Kidney (tissue), 14 donors: ENCODE data around the gene TBC1D1. TPM values are rescaled to one million over a fixed set of nuclear protein-coding genes. Genes with fewer than 3 reads are reported as not detected.

ENCODE experiments used
- DNase-seq, 5 donors: peaks; one replicate each; pipeline ENCODE4 v3.0.0-alpha.2; 2013 to 2020
- FAIRE-seq: peaks from 2 replicates; lab custom pipeline; 2012; peaks lifted over from hg19 to GRCh38; lab: Jason Lieb, UNC
- H3K27ac ChIP-seq, 2 donors: one replicate each; pipeline ENCODE4 v1.7.0; 2013; ENCODE audit warnings: low read depth in 2 of 2, low read length in 2 of 2, inconsistent platforms in 1 of 2
- H3K27me3 ChIP-seq: one replicate; pipeline ENCODE4 v1.7.1; 2013; ENCODE audit warnings: low read length, inconsistent platforms; ENCODE audit not compliant: control insufficient read depth, insufficient read depth
- H3K36me3 ChIP-seq, 3 donors: one replicate each; pipeline versions ENCODE4 v1.7.0 to v1.7.1; 2013; ENCODE audit warnings: low read length in 3 of 3, control low read depth in 1 of 3, inconsistent platforms in 1 of 3; ENCODE audit not compliant: insufficient read depth in 3 of 3, control insufficient read depth in 2 of 3
- H3K4me1 ChIP-seq, 3 donors: one replicate each; pipeline versions ENCODE4 v1.7.0 to v1.7.1; 2013; ENCODE audit warnings: low read length in 3 of 3, inconsistent platforms in 1 of 3, low read depth in 1 of 3; ENCODE audit not compliant: control insufficient read depth in 2 of 3, insufficient read depth in 2 of 3
- H3K4me3 ChIP-seq, 3 donors: one replicate each; pipeline versions ENCODE4 v1.7.0 to v1.8.1; 2013; ENCODE audit warnings: low read length in 3 of 3, control low read depth in 1 of 3, inconsistent platforms in 1 of 3
- H3K9ac ChIP-seq, 3 donors: one replicate each; pipeline versions ENCODE4 v1.7.0 to v1.7.1; 2013; ENCODE audit warnings: low read length in 3 of 3, control low read depth in 1 of 3, inconsistent platforms in 1 of 3
- H3K9me3 ChIP-seq, 3 donors: one replicate each; pipeline versions ENCODE4 v1.7.0 to v1.7.1; 2013; ENCODE audit warnings: low read length in 3 of 3, control low read depth in 1 of 3, inconsistent platforms in 1 of 3; ENCODE audit not compliant: control insufficient read depth in 2 of 3, insufficient read depth in 1 of 3
- intact Hi-C: fragments of 100-400 bp; cut with DNase I; formaldehyde crosslinking; loops from one replicate; pipeline ENCODE4 v1.11.1; 2022
- polyA plus RNA-seq: library from polyadenylated mRNA; stranded (reverse); fragments of 350-450 nt; fragmentation: Illumina TruSeq; extraction: RNeasy Lipid Tissue Mini Kit (QIAGEN cat#74804); gene quantifications from one replicate; pipeline ENCODE4 v1.2.3, GENCODE V29; 2014; ENCODE audit warnings: low read depth, low replicate concordance; ENCODE audit not compliant: insufficient read depth
- total RNA-seq: library from RNA; stranded (reverse); fragmentation: NEBNext Ultra II Directional; extraction: Animal tissue kit (Norgen Biotek cat#: 25700); gene quantifications from one replicate; pipeline ENCODE4 v1.2.1, GENCODE V29; 2021
- TF ChIP-seq, protein P1 (sequence below): IDR thresholded peaks from 3 replicates; pipeline ENCODE4 v1.5.1; 2012; ENCODE audit warnings: mild to moderate bottlenecking, moderate library complexity, borderline replicate concordance; ENCODE audit not compliant: insufficient read depth; ENCODE audit errors: extremely low read depth
- donor health status: control.
- donor health status: control.
- donor health status: control.
- donor health status: control.
- donor health status: control.
- donor health status: DM: yes; HTN: yes; CAD: no.
- donor health status: Normal renal cell carcinoma (clear cell type).

Gene TBC1D1
- total and polyA plus RNA-seq, 2 donors from 2014 or later = 170 to 182 TPM

- Histone ChIP-seq H3K9me3 (no peaks in the 10 kb centered on the region), H3K27me3 (no peaks in the 10 kb centered on the region), H3K27ac (no peak overlapping the region), H3K4me3 (no peak overlapping the region), H3K9ac (no peak overlapping the region), H3K36me3 (no peaks in the 10 kb centered on the region), H3K4me1 (no peaks in the 10 kb centered on the region)
- DNase-seq (no peak), FAIRE-seq (no peak)
- intact Hi-C loops = no loop called here
- TF ChIP-seq, protein P1, sequence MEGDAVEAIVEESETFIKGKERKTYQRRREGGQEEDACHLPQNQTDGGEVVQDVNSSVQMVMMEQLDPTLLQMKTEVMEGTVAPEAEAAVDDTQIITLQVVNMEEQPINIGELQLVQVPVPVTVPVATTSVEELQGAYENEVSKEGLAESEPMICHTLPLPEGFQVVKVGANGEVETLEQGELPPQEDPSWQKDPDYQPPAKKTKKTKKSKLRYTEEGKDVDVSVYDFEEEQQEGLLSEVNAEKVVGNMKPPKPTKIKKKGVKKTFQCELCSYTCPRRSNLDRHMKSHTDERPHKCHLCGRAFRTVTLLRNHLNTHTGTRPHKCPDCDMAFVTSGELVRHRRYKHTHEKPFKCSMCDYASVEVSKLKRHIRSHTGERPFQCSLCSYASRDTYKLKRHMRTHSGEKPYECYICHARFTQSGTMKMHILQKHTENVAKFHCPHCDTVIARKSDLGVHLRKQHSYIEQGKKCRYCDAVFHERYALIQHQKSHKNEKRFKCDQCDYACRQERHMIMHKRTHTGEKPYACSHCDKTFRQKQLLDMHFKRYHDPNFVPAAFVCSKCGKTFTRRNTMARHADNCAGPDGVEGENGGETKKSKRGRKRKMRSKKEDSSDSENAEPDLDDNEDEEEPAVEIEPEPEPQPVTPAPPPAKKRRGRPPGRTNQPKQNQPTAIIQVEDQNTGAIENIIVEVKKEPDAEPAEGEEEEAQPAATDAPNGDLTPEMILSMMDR = no peak
These were observed 279.7 kb downstream of the TBC1D1 start for GRCh38 chr4:38170338-38171169.

GRCh38 chr4:38172078-38172477 lies 281.2 kb downstream of the TBC1D1 start:
- intact Hi-C loops = no loop called here
- FAIRE-seq = no peak
- DNase-seq = no peak
- H3K4me3 ChIP-seq = no peak overlapping the region
- no peak overlapping the region for H3K27ac ChIP-seq
- TF ChIP-seq, protein P1 = no peak
- no peaks in the 10 kb centered on the region for H3K36me3 ChIP-seq
- H3K9me3 ChIP-seq = no peaks in the 10 kb centered on the region
- H3K27me3 ChIP-seq = no peaks in the 10 kb centered on the region
- no peak overlapping the region for H3K9ac ChIP-seq
- H3K4me1 ChIP-seq = no peaks in the 10 kb centered on the region

- intact Hi-C loops = no loop called here
- Histone ChIP-seq H3K27me3 (no peaks in the 10 kb centered on the region), H3K4me1 (no peaks in the 10 kb centered on the region), H3K9ac (no peak overlapping the region), H3K36me3 (no peaks in the 10 kb centered on the region), H3K9me3 (no peaks in the 10 kb centered on the region), H3K27ac (no peak overlapping the region), H3K4me3 (no peak overlapping the region)
- DNase-seq (no peak), FAIRE-seq (no peak)
- TF ChIP-seq, protein P1 = no peak
These were observed 283.1 kb downstream of the TBC1D1 start for GRCh38 chr4:38173935-38174518.
